SK-N-MC (cell line): ENCODE results near the gene ZNF385B.

Experiments used
- DNase-seq: peaks from one replicate; pipeline ENCODE4 v3.0.0-alpha.2; 2011; ENCODE audit warnings: low read depth, low spot score
- H3K27ac ChIP-seq: fragments of 200-600 bp; sonication (generic); 2 replicates; pipeline ENCODE4 v1.5.1; 2016; ENCODE audit warnings: mixed run types
- H3K36me3 ChIP-seq: fragments of 200-600 bp; sonication (generic); 2 replicates; pipeline ENCODE4 v1.6.1; 2017; ENCODE audit warnings: antibody characterized with exemption, low read length, mixed read lengths; ENCODE audit not compliant: insufficient read depth
- H3K4me3 ChIP-seq: fragments of 200-600 bp; sonication (generic); 2 replicates; pipeline ENCODE4 v1.5.1; 2016
- H3K9ac ChIP-seq: fragments of 200-600 bp; sonication (generic); 2 replicates; pipeline ENCODE4 v1.8.0; 2017; ENCODE audit warnings: mixed run types, mixed read lengths; ENCODE audit not compliant: insufficient read length
- H3K9me3 ChIP-seq: fragments of 200-600 bp; sonication (generic); 2 replicates; pipeline ENCODE4 v1.6.1; 2017; ENCODE audit warnings: low read depth, mild to moderate bottlenecking, antibody characterized with exemption, low read length, moderate library complexity, mixed read lengths
- EZH2 ChIP-seq: fragments of 200-600 bp; sonication (generic); IDR thresholded peaks from one replicate; pipeline ENCODE4 v1.6.1; 2017; ENCODE audit warnings: antibody characterized with exemption
- FOXP2 ChIP-seq: optimal IDR thresholded peaks from 2 replicates; pipeline ENCODE3; 2011; ENCODE audit warnings: mild to moderate bottlenecking, moderate library complexity; ENCODE audit not compliant: insufficient read depth; ENCODE audit errors: extremely low read length, control extremely low read depth
- POLR2AphosphoS5 ChIP-seq: IDR thresholded peaks from 2 replicates; pipeline ENCODE4 v1.6.1; 2012; ENCODE audit warnings: mild to moderate bottlenecking, low read depth, low read length, borderline replicate concordance

The ZNF385B gene

GRCh38 chr2:179720173-179720772, 141.1 kb downstream of the ZNF385B start:
- Histone ChIP-seq H3K27ac (no peak overlapping the region), H3K36me3 (no peaks in the 10 kb centered on the region), H3K9me3 (no peaks in the 10 kb centered on the region), H3K4me3 (no peak overlapping the region), H3K9ac (no peak overlapping the region)
- DNase-seq = no peak
- TF ChIP-seq FOXP2 (no peak), EZH2 (no peak), POLR2AphosphoS5 (no peak)

- Histone ChIP-seq H3K36me3 (no peaks in the 10 kb centered on the region), H3K9me3 (no peaks in the 10 kb centered on the region), H3K9ac (no peak overlapping the region), H3K4me3 (no peak overlapping the region), H3K27ac (no peak overlapping the region)
- no peak for DNase-seq
- no peak for TF ChIP-seq FOXP2
- no peak for TF ChIP-seq POLR2AphosphoS5
- TF ChIP-seq EZH2 = no peak
Measured at GRCh38 chr2:179715871-179716270, 145.5 kb downstream of the ZNF385B start.

- TF ChIP-seq FOXP2 = no peak
- no peak for DNase-seq
- Histone ChIP-seq H3K4me3 (no peak overlapping the region), H3K9ac (no peak overlapping the region), H3K36me3 (no peaks in the 10 kb centered on the region), H3K27ac (no peak overlapping the region), H3K9me3 (no peaks in the 10 kb centered on the region)
Measured at GRCh38 chr2:179715196-179715595, 146.2 kb downstream of the ZNF385B start.

- Histone ChIP-seq H3K4me3 (no peak overlapping the region), H3K36me3 (no peaks in the 10 kb centered on the region), H3K9me3 (no peaks in the 10 kb centered on the region), H3K9ac (no peak overlapping the region), H3K27ac (no peak overlapping the region)
- DNase-seq = no peak
- no peak for TF ChIP-seq FOXP2
- TF ChIP-seq EZH2 = no peak
- no peak for TF ChIP-seq POLR2AphosphoS5
Measured at GRCh38 chr2:179712825-179713224, 148.6 kb downstream of the ZNF385B start.

GRCh38 chr2:179711375-179711774, 150.0 kb downstream of the ZNF385B start:
- Histone ChIP-seq H3K4me3 (no peak overlapping the region), H3K36me3 (no peaks in the 10 kb centered on the region), H3K9me3 (no peaks in the 10 kb centered on the region), H3K27ac (no peak overlapping the region), H3K9ac (no peak overlapping the region)
- TF ChIP-seq EZH2 (no peak), POLR2AphosphoS5 (no peak), FOXP2 (no peak)
- DNase-seq = no peak

- DNase-seq = no peak
- no peaks in the 10 kb centered on the region for H3K9me3 ChIP-seq
- H3K4me3 ChIP-seq = no peak overlapping the region
- no peak for TF ChIP-seq EZH2
- TF ChIP-seq FOXP2 = no peak
- TF ChIP-seq POLR2AphosphoS5 = no peak
- H3K9ac ChIP-seq = no peak overlapping the region
- H3K27ac ChIP-seq = no peak overlapping the region
- H3K36me3 ChIP-seq = no peaks in the 10 kb centered on the region
Measured at GRCh38 chr2:179703702-179704101, 157.7 kb downstream of the ZNF385B start.

- TF ChIP-seq POLR2AphosphoS5 = no peak
- TF ChIP-seq EZH2 = no peak
- no peak for TF ChIP-seq FOXP2
- Histone ChIP-seq H3K9ac (no peak overlapping the region), H3K27ac (no peak overlapping the region), H3K4me3 (no peak overlapping the region), H3K36me3 (no peaks in the 10 kb centered on the region), H3K9me3 (no peaks in the 10 kb centered on the region)
- DNase-seq = no peak
Measured at GRCh38 chr2:179702912-179703311, 158.5 kb downstream of the ZNF385B start.

- no peak overlapping the region for H3K4me3 ChIP-seq
- H3K27ac ChIP-seq = no peak overlapping the region
- TF ChIP-seq POLR2AphosphoS5 = no peak
- TF ChIP-seq EZH2 = no peak
- no peak for TF ChIP-seq FOXP2
- no peak overlapping the region for H3K9ac ChIP-seq
- DNase-seq = no peak
- H3K36me3 ChIP-seq = no peaks in the 10 kb centered on the region
- H3K9me3 ChIP-seq = no peaks in the 10 kb centered on the region
Measured at GRCh38 chr2:179701524-179702110, 159.8 kb downstream of the ZNF385B start.

- no peaks in the 10 kb centered on the region for H3K9me3 ChIP-seq
- H3K36me3 ChIP-seq = no peaks in the 10 kb centered on the region
- no peak overlapping the region for H3K4me3 ChIP-seq
- H3K9ac ChIP-seq = no peak overlapping the region
- no peak overlapping the region for H3K27ac ChIP-seq
- TF ChIP-seq EZH2 (no peak), FOXP2 (no peak), POLR2AphosphoS5 (no peak)
- DNase-seq = no peak
Measured at GRCh38 chr2:179695486-179695885, 165.9 kb downstream of the ZNF385B start.
